Tibial nerve (tissue), 4 donors: ENCODE measurements around the gene MTCL1. TPM values are rescaled to one million over a fixed set of nuclear protein-coding genes. Genes with fewer than 3 reads are reported as not detected.

Source experiments
- DNase-seq, 2 donors: peaks; one replicate each; pipeline ENCODE4 v3.0.0-alpha.2; 2019; ENCODE audit warnings: low spot score in 2 of 2
- H3K27ac ChIP-seq, 4 donors: fragments of 200-600 bp; sonication (generic) in 3 of 4; one replicate each; pipeline ENCODE4 v1.5.1; 2017 to 2019; ENCODE audit warnings: mild to moderate bottlenecking in 1 of 4
- H3K27me3 ChIP-seq, 2 donors: fragments of 200-600 bp; sonication (generic) in 1 of 2; one replicate each; pipeline versions ENCODE4 v1.5.1 to v1.6.0; 2017 to 2019
- H3K36me3 ChIP-seq, 3 donors: fragments of 200-600 bp; sonication (generic); one replicate each; pipeline ENCODE4 v1.5.1; 2018 to 2019
- H3K4me1 ChIP-seq, 4 donors: fragments of 200-600 bp; sonication (generic) in 3 of 4; one replicate each; pipeline ENCODE4 v1.5.1; 2017 to 2019
- H3K4me3 ChIP-seq, 4 donors: fragments of 200-600 bp; sonication (generic) in 3 of 4; one replicate each; pipeline ENCODE4 v1.5.1; 2017 to 2019; ENCODE audit warnings: mild to moderate bottlenecking in 1 of 4, moderate library complexity in 1 of 4
- H3K9me3 ChIP-seq, 4 donors: fragments of 200-600 bp; sonication (generic) in 3 of 4; one replicate each; pipeline ENCODE4 v1.5.1; 2017 to 2019
- EP300 ChIP-seq, 2 donors: sonication (generic); formaldehyde crosslinking; IDR thresholded peaks; one replicate each; pipeline ENCODE4 v1.6.1; 2017; ENCODE audit warnings: antibody characterized with exemption in 2 of 2, mild to moderate bottlenecking in 1 of 2
- POLR2A ChIP-seq, 2 donors: fragments of 450-650 bp; IDR thresholded peaks; one replicate each; pipeline ENCODE4 v1.6.1; 2017; ENCODE audit warnings: antibody characterized with exemption in 2 of 2, mild to moderate bottlenecking in 2 of 2, moderate library complexity in 2 of 2
- WGBS, 2 donors: methylation state at CpG; one replicate each; pipeline ENCODE4 v1.1.5; 2018; 5-methylcytosine and 5-hydroxymethylcytosine counted together
- total RNA-seq, 4 donors: library from RNA; depleted of rRNA; stranded (reverse); fragments of >200 nt; gene quantifications; one replicate each; pipeline ENCODE4 v1.1.0, GENCODE V29; 2016
- TF ChIP-seq, protein P1 (sequence below), 5 experiments: fragments of 200-600 bp in 3 of 5; fragments of 450-650 bp in 2 of 5; sonication (generic) in 3 of 5; IDR thresholded peaks; one replicate each; pipeline ENCODE4 v1.5.1; 2016 to 2019; ENCODE audit warnings: antibody characterized with exemption in 5 of 5, mild to moderate bottlenecking in 3 of 5, moderate library complexity in 2 of 5

The MTCL1 gene
- total RNA-seq, 4 donors from 2014 or later, result 4.6 to 18.3 (median 5.3) TPM

GRCh38 chr18:8791171-8791651 lies 85.9 kb downstream of the MTCL1 start:
- TF ChIP-seq EP300 (IDR thresholded peaks at IDR 0.05) (no peak), POLR2A (IDR thresholded peaks at IDR 0.05) (no peak)
- TF ChIP-seq, protein P1, sequence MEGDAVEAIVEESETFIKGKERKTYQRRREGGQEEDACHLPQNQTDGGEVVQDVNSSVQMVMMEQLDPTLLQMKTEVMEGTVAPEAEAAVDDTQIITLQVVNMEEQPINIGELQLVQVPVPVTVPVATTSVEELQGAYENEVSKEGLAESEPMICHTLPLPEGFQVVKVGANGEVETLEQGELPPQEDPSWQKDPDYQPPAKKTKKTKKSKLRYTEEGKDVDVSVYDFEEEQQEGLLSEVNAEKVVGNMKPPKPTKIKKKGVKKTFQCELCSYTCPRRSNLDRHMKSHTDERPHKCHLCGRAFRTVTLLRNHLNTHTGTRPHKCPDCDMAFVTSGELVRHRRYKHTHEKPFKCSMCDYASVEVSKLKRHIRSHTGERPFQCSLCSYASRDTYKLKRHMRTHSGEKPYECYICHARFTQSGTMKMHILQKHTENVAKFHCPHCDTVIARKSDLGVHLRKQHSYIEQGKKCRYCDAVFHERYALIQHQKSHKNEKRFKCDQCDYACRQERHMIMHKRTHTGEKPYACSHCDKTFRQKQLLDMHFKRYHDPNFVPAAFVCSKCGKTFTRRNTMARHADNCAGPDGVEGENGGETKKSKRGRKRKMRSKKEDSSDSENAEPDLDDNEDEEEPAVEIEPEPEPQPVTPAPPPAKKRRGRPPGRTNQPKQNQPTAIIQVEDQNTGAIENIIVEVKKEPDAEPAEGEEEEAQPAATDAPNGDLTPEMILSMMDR (IDR thresholded peaks at IDR 0.05), result no peak
- 70 to 71% methylated on average over 4 of the region's 4 CpGs for WGBS, 2 donors
- H3K4me1 ChIP-seq, result peaks cover 0 to 22% (median 0%) of the 10 kb centered on the region in 4 donors
- no peaks in the 10 kb centered on the region for H3K27me3 ChIP-seq
- peaks cover 0 to 2% (median 0%) of the 10 kb centered on the region in 3 donors for H3K36me3 ChIP-seq
- H3K27ac ChIP-seq, result no peak overlapping the region
- no peak overlapping the region for H3K4me3 ChIP-seq
- no peak for DNase-seq
- H3K9me3 ChIP-seq, result no peaks in the 10 kb centered on the region

DNA sequence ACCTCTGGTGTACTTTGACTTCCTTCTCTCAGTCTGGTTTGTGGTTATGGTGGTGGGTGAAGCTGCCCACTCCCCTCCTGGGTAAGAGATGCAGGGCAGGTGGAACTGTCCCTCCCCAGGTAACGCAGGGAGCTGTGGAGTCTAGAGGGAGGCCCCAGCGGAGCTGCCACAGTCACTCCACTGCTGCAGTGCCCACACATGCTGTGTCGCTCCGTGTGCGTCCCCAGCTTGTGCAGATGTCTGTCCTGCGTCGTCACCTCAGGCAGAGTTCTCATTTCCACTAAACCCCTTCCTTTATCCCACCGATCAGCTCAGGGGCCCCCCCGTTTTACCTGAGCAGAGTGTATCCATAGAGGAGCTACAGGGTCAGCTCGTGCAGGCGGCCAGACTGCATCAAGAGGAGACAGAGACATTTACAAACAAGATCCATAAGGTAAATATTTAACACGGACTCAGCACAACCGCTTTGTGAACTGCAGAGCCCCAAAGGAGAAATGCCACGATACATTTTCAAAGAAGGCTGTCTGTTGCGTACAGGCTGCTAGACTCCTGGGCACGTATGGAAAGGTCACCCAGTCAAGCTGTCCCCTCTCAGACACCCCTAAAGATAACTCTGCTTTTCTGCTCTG lies 87.4 kb downstream of the MTCL1 start:
- Histone ChIP-seq H3K27ac (no peak overlapping the region), H3K4me3 (no peak overlapping the region), H3K27me3 (no peaks in the 10 kb centered on the region), H3K4me1 (peaks cover 0 to 7% (median 0%) of the 10 kb centered on the region in 4 donors), H3K9me3 (no peaks in the 10 kb centered on the region), H3K36me3 (no peaks in the 10 kb centered on the region)
- no peak for DNase-seq
- TF ChIP-seq, protein P1 (IDR thresholded peaks at IDR 0.05), result no peak
- TF ChIP-seq EP300 (IDR thresholded peaks at IDR 0.05) (no peak), POLR2A (IDR thresholded peaks at IDR 0.05) (no peak)
- WGBS, 2 donors, result 82 to 86% methylated on average over 16 of the region's 16 CpGs

DNA sequence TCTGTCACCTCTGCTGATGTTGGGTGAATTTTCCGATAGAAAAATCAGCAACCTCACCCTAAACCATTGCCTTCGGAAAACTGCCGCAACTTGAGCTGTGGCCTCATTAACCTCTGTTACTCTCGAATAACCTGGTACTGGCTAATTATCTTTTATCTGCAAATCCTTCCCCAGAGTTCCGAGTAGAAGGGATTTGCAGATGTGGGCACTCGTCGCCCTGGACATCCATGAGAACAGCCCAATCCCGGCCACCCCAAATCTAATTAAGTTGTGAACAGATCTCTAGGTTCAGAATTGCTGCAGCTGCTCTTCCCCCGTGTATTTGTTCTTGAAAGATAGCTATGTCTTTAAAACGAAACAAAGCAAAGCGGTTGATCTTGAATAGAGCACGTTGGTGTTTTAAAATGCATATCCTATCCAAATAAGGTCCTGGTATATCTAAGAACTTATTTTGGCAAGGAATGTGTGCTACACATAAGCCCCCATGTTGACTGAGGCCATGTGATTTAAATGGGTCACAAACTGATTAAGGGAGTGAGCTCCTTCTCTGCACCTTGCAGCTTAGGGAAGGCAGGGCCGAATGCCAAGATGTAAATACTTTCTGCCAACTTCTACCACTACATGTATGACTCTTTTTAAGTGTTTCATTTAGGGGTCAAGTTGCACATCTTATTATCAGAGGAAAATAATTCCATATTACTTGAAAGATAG lies 88.2 kb downstream of the MTCL1 start:
- Histone ChIP-seq H3K4me1 (no peaks in the 10 kb centered on the region), H3K9me3 (no peaks in the 10 kb centered on the region), H3K4me3 (no peak overlapping the region), H3K27ac (no peak overlapping the region), H3K36me3 (no peaks in the 10 kb centered on the region), H3K27me3 (no peaks in the 10 kb centered on the region)
- no peak for DNase-seq
- WGBS, 2 donors, result 89 to 90% methylated on average over 13 of the region's 13 CpGs
- TF ChIP-seq EP300 (IDR thresholded peaks at IDR 0.05) (no peak), POLR2A (IDR thresholded peaks at IDR 0.05) (no peak)
- TF ChIP-seq, protein P1 (IDR thresholded peaks at IDR 0.05), result no peak

DNA sequence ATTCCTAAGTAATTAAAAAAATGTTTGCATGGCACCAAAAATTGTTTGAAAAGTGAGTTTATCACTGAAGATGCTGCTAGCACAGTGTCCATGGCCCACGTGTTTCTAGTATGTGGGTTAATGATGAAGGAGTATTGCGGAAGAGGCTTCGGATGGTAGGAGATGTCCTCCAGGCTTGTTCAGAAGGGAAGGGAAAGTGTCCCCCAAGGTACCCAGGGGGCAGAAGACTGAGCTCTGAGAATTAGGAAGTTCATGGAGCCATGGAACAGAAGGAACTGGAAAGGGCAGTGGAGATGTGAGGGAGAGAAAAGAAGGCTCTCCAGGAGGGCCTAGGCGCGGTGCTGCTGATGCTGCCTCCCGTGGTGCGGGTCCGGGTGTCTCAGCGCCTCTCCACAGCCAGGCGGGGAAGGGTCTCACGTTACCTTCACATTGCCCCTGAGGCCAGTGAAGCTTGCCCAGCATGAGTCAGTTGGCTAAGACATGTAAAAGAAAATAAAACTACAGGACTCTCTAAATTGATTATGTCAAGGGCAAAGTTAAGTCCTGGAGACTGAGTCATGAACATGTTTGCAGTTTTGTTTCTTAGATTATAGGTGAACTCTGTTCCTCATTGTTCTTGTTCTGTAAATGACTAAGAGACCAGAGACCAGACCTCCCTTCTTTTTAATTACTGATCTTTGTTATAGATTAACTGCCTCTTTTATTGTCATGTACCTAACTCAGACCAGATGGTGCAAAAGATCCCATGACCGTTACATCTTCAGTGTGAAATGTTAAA lies 89.0 kb downstream of the MTCL1 start:
- Histone ChIP-seq H3K4me3 (no peak overlapping the region), H3K9me3 (no peaks in the 10 kb centered on the region), H3K27me3 (no peaks in the 10 kb centered on the region), H3K27ac (no peak overlapping the region), H3K36me3 (no peaks in the 10 kb centered on the region), H3K4me1 (no peaks in the 10 kb centered on the region)
- TF ChIP-seq POLR2A (IDR thresholded peaks at IDR 0.05), result no peak
- TF ChIP-seq, protein P1 (IDR thresholded peaks at IDR 0.05), result no peak
- no peak for TF ChIP-seq EP300 (IDR thresholded peaks at IDR 0.05)
- WGBS, 2 donors, result 86 to 93% methylated on average over 12 of the region's 12 CpGs
- no peak for DNase-seq
